ENCODE measurements around the gene MITF.

The MITF gene

DNA sequence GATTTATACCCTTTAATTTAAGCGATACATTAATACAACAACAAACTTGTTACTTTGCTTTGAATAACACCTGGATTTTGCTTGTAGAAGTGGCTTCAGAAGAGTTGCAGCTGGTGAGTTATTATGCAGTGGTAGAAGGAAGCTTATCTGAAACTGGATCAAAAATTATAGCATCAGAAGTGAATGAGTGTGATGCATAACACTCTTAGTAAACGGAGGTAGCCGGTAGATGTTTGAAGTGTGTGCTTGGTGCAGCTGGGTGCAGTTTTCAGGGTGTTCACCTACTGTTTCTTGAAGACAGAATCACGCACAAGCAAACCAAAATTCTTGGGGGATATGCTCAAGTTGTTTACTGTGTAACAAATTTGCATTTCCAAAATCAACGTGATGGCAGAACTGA lies 103.1 kb downstream of the MITF start:
- DNase-seq: no peak

DNA sequence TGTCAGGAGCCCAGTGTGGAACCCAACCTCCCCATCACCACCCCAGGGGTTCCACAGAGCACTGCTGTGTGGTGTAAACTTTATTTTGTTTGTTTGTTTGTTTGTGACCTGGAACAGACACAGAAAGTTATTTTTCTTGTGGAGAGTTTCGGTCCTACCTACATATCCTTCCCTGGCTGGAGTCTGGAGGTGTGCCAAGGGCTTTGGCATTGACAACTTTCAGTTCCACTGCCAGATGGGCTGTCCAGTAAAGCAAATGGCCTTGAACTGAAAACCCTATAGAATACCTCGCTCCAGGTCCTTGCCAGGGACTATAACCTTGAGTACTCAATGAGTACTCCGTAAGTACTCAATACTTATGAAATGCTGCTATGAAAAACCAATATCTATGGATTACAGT lies 103.5 kb downstream of the MITF start:
- DNase-seq: no peak

DNA sequence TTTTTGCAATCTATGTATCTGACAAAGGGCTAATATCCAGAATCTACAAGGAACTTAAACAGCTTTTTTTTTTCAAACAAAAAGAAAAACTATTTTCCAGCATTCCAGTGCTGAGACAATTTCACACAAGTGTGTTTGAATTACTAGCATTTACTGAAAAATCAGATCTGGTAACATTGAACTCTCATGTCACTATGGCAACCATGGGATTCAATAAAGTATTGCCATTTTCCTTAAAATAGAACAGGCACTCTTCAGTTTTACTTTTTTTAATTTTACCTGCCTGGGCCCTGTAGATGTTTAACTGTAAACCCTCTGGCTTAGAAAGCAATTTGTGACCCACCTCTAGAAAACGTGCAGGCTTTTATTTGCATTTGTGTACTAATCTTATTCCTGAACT lies 105.4 kb downstream of the MITF start:
- DNase-seq: no peak

DNA sequence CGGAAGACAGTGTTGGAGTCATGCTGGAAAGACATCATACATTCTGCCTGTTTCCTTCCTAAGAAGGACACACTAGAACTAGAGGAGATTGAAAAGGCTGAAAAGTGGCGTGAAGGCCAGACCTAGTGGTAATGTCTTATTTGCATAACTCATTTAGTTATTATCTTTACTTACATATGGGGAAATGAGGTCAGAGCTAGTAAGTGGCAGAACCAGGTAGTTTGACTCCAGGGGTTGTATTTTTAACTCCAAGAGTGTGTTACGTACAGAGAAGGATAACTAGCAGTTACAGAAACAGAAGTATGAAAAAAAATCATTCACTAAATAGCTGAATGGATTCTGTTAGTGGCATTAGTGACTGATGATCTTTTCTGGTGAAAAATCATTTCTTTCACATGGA lies 108.0 kb downstream of the MITF start:
- no peak for DNase-seq

DNA sequence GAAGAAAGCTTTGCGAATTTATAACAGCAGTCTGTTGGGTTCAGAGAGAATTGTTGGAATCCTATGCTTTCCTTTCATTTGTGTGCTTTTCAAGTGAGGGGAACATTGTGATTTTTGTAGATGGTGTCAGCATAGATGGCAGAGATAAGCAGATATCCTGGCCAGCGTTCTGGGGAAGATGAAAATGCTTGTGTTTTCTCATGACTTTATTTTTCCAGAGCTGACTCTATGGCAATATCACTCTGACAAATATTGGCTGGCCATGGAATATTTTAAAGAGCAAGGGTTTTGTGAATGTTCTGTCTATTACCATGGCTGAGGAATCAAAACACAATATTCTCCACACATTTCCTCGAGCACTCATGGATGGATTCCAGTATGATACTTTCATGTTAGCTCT lies 108.8 kb downstream of the MITF start:
- no peak for DNase-seq

DNA sequence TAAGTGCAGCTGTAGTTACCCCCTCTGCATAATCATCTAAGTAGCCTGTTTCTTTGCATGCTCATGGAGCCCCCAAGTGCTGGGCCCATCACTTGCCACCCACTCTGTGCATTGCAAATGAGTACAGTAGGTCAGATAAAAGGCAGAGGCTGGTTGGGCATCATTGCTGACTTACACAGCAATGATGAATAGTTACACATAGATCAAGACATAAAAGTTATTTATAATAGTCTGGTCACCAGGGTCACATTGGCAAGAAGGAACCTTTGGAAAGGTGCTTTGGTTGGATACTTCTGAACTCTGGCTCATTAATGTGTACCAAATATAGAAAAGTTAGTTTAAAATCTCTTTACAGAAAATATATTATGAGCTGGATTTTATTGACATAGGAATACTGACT lies 111.6 kb downstream of the MITF start:
- no peak for DNase-seq

DNA sequence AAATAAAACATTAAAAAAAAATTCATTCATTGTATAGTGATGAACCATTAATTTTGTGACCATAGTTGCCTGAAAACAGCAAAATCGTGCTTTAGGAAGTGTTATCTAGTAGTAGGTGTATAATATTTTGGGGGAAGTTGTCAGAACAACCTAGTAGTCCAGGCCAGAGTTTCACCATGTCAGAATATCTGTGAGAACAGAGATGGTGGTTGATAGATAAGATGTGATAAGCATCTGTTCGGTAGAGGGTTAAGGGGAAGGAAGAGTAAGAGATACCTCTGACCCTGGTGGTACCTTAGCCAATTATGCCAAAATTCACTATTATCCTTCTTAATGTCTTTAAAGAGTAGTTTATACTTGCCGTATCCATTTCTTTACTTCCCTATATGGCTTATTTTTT lies 113.8 kb downstream of the MITF start:
- no peak for DNase-seq

DNA sequence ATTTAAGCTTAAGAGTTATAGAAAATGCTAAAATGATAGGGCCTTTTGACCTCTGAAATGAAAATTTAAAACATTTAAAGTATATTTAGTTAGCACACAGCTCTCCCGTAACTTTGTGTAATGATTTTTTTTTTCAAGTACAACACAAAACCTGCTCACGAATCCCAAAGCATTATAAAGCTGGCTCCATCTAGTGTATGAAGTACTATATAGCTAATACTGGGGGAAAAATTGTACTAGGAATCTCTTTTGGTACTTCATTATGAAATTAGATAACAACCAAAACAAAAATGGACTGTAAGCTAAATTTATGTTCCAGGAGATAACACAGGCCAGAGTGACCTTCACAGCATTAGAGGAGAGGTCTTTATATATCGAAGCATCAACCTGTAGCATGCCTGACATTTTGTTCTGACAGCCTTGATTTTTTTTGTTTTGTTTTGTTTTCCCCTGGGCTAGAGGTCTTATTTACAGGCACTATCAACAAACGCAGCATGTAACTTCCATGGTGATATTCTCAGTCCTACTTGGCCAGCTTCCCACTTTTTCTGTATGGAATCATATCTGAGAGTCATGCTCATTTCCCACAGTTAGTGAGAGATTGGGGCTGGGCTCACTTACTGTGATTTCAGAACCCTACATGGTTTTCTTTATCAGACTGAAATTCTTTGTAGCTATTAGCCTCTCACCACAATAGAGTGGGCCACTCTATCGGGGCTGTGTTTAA lies 116.3 kb downstream of the MITF start:
- DNase-seq: no peak

DNA sequence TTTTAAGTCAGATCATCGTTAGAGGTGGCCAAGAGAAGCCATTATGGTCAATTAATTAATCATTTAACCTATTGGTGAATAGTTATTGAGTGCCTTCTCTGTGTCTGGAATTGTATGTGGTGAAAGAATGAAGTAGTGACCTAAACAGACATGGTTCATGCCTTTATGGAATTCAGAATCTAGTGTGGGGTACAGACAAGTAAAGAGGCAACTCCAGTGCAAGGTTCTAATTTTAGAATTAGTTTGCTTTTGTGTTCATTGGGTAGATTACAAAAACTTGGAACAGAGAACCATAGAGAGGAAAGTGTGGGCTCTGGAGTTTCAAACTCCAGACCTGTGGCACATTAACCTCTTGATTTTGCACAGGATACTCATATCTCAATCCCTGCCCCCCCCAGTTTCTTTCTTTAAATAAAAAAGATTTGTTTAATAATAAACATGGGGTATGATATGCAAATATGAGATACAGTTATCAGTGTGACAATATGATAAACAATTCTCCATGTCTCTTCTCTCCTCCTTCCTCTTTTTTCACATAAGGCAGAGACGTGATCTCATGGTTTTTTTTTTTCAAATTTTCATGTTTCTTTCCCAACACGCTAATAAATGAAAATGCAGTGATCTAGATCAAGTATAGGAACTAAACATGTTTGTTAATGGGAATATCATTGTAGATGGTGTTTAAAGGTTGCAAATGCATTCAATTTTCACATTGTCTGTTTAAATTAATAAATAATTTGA lies 117.9 kb downstream of the MITF start:
- DNase-seq: no peak

DNA sequence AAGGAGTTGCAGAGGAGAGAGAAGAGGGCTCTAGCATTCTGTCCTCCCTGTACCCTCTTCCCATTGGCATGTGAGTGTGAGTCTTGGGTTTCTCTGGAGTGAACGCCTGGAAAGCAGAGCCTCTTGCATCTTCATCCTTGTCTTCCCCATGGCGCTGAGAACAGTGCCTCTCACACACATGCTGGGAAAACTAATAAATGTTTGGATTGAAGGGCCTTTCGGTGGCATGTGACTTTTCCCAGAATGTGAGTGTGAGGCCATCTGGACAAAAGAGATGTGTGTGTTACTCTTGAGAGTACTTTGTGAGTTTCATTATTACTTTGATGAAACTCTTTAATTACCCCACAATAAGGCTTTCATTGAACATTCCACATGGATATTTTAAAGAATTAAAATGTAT lies 122.3 kb downstream of the MITF start:
- no peak for DNase-seq

DNA sequence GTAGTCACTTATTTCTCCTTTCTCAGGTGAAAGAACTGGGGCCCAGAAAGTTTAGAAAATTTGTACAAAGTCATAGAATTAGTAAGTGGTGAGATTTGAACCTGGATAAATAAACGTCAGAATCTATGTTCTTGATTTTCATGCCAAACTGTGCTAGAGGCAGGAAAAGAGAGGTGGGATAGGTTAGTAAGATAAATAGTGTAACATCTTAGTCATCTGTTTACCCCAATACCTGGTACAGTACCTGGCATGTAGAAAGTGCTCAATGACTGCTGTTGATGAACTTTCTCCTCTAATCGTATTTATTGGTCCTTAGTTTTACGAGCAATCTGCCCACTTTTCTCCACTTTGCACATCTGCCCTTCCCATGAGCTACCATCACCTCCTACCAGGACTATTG lies 124.9 kb downstream of the MITF start:
- DNase-seq: no peak

DNA sequence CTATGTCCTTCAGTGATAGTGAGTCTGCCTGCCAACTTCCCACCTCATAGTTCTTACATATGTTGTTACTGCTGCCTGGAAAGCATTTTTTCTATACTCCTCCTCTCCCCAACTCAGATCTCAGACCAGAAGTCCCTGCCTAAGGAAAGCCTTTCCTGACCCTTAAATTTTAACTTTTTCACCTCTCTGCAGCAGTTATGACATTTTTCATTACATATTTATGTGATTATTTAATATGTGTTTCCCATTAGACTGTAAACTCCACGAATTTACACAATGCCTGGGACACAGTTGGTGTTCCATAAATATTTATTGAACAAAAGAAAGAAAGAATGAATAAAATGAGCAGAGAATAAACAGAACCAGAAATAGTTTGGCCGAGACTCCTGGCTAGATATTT lies 125.5 kb downstream of the MITF start:
- no peak for DNase-seq

DNA sequence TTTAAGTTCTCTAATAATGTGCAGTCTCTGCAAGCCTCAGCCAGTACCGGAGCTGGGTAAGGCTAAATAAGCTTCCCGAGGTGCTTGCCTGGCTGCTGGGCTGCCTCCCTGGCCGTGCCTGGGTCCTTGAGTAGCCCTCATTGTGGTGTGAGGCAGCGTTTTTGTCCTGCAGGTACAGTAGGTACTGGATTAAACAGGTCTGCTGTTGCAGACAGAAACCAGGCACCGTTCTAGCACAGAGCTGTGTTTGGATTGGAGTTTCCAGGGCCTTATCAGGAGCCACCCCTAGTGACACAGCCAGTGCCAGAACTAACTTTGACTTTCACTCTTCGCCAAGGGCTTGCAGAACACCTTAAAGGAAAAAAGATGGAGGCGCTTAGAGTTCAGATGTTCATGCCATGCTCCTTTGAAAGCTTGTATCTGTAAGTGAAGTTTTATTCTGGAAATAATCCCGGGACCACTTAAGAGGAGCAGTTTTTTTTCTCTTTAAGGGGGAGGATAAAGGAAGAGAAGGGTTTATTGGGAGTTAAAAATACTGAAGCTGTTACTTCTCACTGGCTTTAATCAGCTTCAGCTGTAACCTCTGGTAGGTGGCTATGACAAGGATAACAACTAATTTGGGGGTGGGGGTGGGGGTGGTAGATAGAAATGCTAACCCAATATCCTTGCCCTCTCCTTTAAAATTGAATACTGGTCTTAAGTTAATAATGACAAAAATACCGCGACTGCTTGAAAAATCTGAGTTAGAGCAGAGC lies 126.8 kb downstream of the MITF start:
- DNase-seq: no peak

DNA sequence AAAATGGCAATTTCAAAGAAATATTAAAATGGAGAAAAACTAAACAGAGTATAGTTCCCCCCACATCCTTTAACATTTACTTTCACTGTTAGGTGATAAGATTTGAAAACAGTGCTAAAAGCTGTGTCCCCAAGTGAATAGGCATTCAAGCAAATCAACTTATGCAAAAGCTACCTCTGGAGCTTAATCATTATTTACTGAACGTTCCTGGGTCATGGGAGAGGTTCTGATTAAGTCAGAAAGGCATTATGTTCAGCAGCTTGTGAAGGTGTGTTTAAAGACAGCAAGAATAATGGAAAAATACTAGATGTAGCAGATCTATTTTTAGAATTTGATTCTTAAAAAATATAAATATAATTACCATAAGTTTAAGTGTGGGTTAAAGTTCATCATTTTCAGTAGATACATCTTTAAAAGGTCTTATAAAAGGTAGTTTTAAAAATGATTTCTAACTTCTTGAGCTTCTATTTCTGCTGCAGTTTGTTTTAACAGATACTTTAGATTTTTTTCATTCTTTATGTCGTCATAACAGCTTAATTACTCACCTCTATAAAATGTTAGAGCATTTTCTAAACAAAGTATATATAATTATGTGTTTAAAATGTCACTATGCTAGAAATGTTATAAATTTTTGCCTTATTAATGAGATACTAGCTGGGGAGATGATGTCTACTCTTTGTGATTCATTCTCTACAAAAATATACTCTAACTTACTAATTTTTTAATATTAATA lies 127.9 kb downstream of the MITF start:
- DNase-seq: no peak

DNA sequence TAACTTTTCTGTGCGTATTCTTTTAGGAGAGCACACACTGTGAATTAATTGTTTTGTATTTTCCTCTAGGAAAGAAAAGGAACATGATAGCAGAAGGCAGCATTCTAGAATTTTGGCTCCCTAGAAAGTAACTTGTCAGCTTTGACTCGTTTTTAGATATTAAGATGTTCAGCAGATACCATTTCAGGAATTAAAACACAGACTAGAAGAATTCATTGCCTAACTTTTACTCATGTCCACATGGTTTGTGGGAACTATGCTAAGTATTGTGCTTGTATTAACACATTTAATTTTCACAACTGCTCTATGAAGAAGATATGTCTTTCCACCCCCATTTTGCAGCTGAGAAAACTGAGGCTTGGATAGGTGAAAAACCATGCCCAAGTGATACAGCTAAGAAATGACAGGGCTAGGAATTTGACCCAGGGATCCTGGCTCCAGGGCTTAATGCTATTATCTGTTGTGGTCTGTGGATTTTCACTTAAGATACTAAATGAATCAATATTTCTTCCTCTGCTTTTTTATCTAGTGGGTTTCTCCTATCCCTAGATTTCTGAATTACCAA lies 128.8 kb downstream of the MITF start:
- DNase-seq: no peak

DNA sequence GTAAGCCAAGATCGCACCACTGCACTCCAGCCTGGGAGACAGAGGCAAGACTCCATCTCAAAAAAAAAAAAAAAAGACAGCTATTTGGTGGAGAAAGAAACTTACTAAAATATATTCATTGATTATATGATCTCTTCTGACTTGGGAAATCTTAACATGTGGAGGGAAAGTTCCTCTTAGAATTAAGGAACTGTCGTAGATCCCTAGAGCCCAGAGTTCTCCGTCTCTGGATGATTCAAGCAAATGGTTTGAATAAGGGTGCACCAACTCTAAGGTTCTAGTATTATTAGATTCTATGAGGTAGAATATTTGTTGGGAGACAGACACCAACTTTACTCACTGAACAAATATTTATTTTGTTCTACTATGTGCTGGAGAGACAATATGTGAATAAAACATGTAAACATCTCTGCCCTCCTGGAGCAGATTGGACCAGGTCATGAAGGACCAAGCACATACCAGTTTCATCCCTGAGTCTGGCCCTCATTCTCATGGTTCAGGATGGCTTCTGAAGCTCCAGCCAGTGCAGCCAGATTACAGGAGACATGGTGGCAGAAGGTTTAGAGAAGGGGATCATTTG lies 129.7 kb downstream of the MITF start:
- no peak for DNase-seq

DNA sequence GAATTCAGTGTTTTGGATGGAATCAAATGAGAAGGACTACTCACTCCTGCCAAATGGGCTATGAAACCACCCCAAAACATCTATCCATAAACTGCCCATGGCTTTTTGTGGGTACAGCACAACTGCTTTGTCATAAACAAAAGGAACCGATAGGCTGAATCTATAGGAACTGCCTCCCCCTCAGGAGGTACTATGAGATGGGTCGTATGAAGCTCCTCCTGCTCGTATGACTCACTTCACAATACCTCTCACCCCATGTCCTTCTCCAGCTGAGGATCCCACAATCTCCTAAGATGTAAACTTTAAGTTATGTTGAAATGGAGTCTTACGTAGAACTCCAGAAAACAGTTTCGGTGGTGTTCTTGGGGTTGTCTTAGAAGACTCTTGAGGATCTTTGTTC lies 130.4 kb downstream of the MITF start:
- no peak for DNase-seq

DNA sequence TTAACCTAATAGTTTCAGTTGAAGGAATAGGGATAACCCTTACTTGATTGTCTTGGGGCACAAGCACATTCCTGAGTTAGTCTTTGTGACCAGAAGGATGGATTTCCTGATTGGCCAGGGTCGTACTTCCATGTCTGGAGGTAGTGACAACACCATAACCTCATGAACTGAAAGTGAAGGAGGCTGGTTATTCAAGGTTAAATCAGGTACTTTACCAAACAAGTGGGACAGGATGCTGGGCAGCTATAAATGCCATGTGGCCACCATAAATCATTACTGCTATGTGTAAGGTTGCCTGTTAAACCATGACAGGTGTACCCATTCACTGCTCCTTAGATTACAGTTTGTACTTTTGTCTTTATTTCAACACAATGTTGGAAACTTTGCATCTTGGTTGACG lies 132.0 kb downstream of the MITF start:
- no peak for DNase-seq

DNA sequence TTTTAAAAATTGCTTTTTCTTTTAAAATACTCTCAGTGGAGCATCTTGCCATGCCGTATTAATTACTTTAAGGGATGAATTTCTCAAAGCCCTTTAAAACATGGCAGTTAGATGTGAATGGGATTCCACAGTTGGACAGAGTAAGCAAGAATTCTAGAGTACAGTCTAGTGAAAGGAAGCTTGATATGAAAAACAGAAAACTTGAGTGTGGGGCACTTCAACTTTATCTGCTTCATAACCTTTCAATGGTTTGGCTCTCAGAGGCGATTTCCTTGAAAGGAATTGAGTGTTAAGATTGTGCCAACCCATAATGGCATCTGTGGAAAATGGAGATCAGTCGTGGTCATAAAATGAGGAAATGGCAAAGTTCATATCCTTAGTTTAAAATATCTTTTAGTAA lies 132.6 kb downstream of the MITF start:
- no peak for DNase-seq

DNA sequence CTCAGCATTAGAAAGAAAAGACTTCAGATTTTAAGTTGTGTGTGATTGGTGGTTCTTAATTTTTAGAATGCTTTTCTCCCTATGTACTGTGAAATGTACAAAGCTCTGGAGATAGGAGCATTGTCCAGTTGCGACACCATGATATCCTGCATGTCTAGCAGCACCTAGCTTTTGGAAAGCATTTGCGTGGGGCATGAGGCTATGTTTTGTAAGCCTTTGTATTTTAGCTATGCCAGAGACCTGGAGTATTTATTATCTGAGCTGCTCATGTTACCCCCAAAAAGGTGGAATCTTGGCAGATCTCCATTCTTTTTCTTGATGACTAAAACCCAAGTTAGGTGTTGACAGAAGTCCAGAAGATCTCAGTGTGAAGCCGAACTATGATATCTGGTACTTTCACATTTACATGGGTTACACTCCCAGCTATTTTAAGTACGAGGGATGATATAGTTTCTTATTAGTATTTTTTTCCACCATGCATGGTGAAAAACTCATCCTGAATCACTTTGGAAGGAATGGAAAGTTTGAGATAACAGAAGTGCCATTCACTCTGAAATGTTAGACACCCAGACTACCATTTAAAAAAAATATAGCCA lies 133.6 kb downstream of the MITF start:
- DNase-seq: no peak

DNA sequence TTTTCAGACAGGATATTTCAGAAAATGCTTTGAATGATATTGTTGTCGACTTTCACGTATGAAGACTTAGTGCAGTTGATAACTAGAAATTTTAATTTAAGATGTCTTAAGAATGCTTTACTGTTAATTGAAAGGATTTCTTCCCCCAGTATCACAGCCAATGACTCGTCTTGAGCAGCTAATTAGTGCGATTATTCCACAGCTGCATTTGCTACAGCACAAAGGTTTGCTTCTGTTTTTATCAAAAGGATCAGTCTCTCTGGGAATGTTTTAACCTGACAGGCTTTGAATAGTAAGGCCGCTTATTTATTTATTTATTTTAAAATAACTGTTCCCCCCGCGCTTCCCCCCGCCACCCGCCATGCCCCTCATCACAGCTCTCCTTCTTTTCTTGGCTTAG lies 136.8 kb downstream of the MITF start:
- DNase-seq: no peak

DNA sequence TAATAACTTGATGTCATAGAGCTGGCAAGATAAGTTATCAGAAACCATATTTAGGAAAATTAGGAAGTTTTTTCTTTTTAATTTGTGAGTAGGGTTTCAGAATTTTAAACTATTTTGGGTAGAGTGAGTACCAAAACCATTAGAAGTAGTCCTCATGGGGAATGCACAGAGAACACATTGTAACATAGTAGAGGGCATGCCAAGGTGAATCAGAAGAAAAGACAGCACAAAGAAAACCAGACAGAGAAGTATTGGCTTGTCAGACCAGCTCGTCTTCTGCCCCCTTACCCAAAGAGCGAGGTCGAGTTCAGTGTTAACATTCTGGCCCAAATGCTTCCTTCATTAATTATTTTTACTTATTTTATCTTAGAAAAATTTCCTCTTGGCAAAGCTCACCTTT lies 139.0 kb downstream of the MITF start:
- no peak for DNase-seq

Measured in NCI-H1694 (cell line).